HG02798 (cell line): ENCODE results near the gene TAX1BP3.

ENCODE experiments used
- ATAC-seq: cut with Tn5 transposase; IDR thresholded peaks from one replicate; pipeline ENCODE4 v1.9.1; 2021; ENCODE audit warnings: mild to moderate bottlenecking; ENCODE audit not compliant: unreplicated experiment, poor library complexity

The TAX1BP3 gene

GRCh38 chr17:3660311-3660891, 8.0 kb downstream of the TAX1BP3 start:
- ATAC-seq: no peak

- no peak for ATAC-seq
Observed at GRCh38 chr17:3659541-3660111, 8.8 kb downstream of the TAX1BP3 start.

- no peak for ATAC-seq
Observed at GRCh38 chr17:3658784-3659449, 9.5 kb downstream of the TAX1BP3 start.

GRCh38 chr17:3657874-3658783, 10.2 kb downstream of the TAX1BP3 start:
- ATAC-seq: no peak

GRCh38 chr17:3657588-3657869, 10.8 kb downstream of the TAX1BP3 start:
- no peak for ATAC-seq

- no peak for ATAC-seq
Observed at GRCh38 chr17:3656755-3657587, 11.4 kb downstream of the TAX1BP3 start.

GRCh38 chr17:3656353-3656752, 12.0 kb downstream of the TAX1BP3 start:
- no peak for ATAC-seq

- ATAC-seq: no peak
Observed at GRCh38 chr17:3655766-3656165, 12.6 kb downstream of the TAX1BP3 start.

GRCh38 chr17:3647769-3648555, 20.4 kb downstream of the TAX1BP3 start:
- no peak for ATAC-seq

- ATAC-seq: no peak
Observed at GRCh38 chr17:3647251-3647650, 21.1 kb downstream of the TAX1BP3 start.

- ATAC-seq: no peak
Observed at GRCh38 chr17:3645310-3645709, 23.1 kb downstream of the TAX1BP3 start.

GRCh38 chr17:3643889-3644349, 24.5 kb downstream of the TAX1BP3 start:
- ATAC-seq: no peak

- no peak for ATAC-seq
Observed at GRCh38 chr17:3641717-3642486, 26.5 kb downstream of the TAX1BP3 start.

GRCh38 chr17:3641014-3641413, 27.4 kb downstream of the TAX1BP3 start:
- no peak for ATAC-seq

- no peak for ATAC-seq
Observed at GRCh38 chr17:3639981-3640596, 28.3 kb downstream of the TAX1BP3 start.

- ATAC-seq: peak; percentile 7
Observed at GRCh38 chr17:3636908-3637373, 31.4 kb downstream of the TAX1BP3 start.

- peak; percentile 96 for ATAC-seq
Observed at GRCh38 chr17:3636154-3636907, 32.0 kb downstream of the TAX1BP3 start, which contains the start of the genes CTNS and SHPK. TSS of gene CTNS (plus strand) at chr17:3636760. CDS start at chr17:3640207, 3,447 bp downstream. TSS of gene SHPK (minus strand) at chr17:3636250. CDS start at chr17:3636219, 31 bp downstream.
